ENCODE results near the gene TPI1. TPM values are rescaled to one million over a fixed set of nuclear protein-coding genes. Genes with fewer than 3 reads are reported as not detected.
A peak's percentile ranks its signal among the peaks of the same experiment; 100 is the strongest.

TPI1 gene
- total and polyA plus RNA-seq, 2 of the 8 experiments (the other 6 are each of a cell fraction or from before 2014, with no cell fraction given): 910 to 3,018 TPM

- Histone ChIP-seq H3K4ac (replicated peaks; ENCODE audit: insufficient read length, low read depth, low read length) (peak overlapping the region; percentile 92), H4K8ac (ENCODE audit: extremely low read depth, insufficient read depth, low read length) (no peak overlapping the region), H3K4me2 (ENCODE audit: insufficient read depth in 1 of 2, low read depth in 2 of 2, low read length in 2 of 2) (peak overlapping the region; percentile 93 to 94), H3K9ac (replicated peaks in 1 of 4; ENCODE audit: extremely low read depth in 1 of 4, low read depth in 3 of 4, low read length in 3 of 4) (peak overlapping the region; percentile 60 to 85 (median 82)), H3K56ac (replicated peaks; ENCODE audit: insufficient read length, low read depth, low read length) (peak overlapping the region; percentile 74), H4K5ac (ENCODE audit: insufficient read length, low read depth, low read length) (peak overlapping the region; percentile 32), H3K4me1 (replicated peaks in 1 of 4; ENCODE audit: control insufficient read depth in 3 of 4, insufficient read depth in 4 of 4, low read length in 3 of 4) (peaks cover 7 to 48% (median 25%) of the 10 kb centered on the region in 4 experiments), H3K79me1 (ENCODE audit: low read depth, low read length) (0 out of 2 replicates have a peak, but pooled peaks cover 4% of the 10 kb centered on the region), H3K79me2 (ENCODE audit: control insufficient read depth in 1 of 2, insufficient read depth in 2 of 2, low read length in 2 of 2) (peaks cover 0 to 22% of the 10 kb centered on the region in 2 experiments; a peak in 2 of 4 replicates), H3K23ac (ENCODE audit: insufficient read length) (no peak overlapping the region), H3K27me3 (replicated peaks in 1 of 4; ENCODE audit: control insufficient read depth in 3 of 4, extremely low read depth in 1 of 4, insufficient read depth in 3 of 4, low read length in 3 of 4) (no peaks in the 10 kb centered on the region), H3K14ac (ENCODE audit: insufficient read length) (no peak overlapping the region), H2BK20ac (ENCODE audit: low read length) (no peak overlapping the region), H2BK5ac (ENCODE audit: low read depth, low read length) (peak overlapping the region; percentile 73; the same call in 1 of the 2 replicates), H2BK120ac (replicated peaks; ENCODE audit: low read depth, low read length) (peak overlapping the region; percentile 61), H3K18ac (ENCODE audit: extremely low read depth, low read length) (peak overlapping the region; percentile 85; the same call in 1 of the 2 replicates), H3K36me3 (ENCODE audit: control insufficient read depth in 2 of 4, insufficient read depth in 4 of 4, low read length in 3 of 4) (peaks cover 8 to 44% (median 22%) of the 10 kb centered on the region in 4 experiments), H2AK5ac (ENCODE audit: low read depth, low read length) (no peak overlapping the region), H2BK15ac (ENCODE audit: low read length) (no peak overlapping the region), H3K27ac (ENCODE audit: low read depth, low read length) (peak overlapping the region; percentile 71; the same call in 1 of the 2 replicates), H4K91ac (replicated peaks; ENCODE audit: insufficient read length, low read length) (peak overlapping the region; percentile 0), H3K9me3 (ENCODE audit: insufficient read depth in 2 of 2, low read depth in 1 of 2, low read length in 1 of 2) (no peaks in the 10 kb centered on the region), H2AFZ (ENCODE audit: low read length) (no peak overlapping the region), H2BK12ac (ENCODE audit: low read depth, low read length) (no peak overlapping the region), H4K20me1 (replicated peaks in 1 of 2; ENCODE audit: control insufficient read depth in 1 of 2, insufficient read depth in 2 of 2, low read length in 2 of 2) (peaks cover 25 to 30% of the 10 kb centered on the region in 2 experiments), H3K4me3 (ENCODE audit: extremely low read depth in 1 of 4, insufficient read depth in 2 of 4, low read depth in 3 of 4, low read length in 4 of 4) (peak overlapping the region; percentile 84 to 98 (median 86)), H3K23me2 (ENCODE audit: low read depth, low read length) (peaks cover 21% of the 10 kb centered on the region)
- no peak for TF ChIP-seq CBX5 (IDR thresholded peaks at IDR 0.05; ENCODE audit: low read depth, low read length)
- no peak for TF ChIP-seq CEBPB (IDR thresholded peaks at IDR 0.05; ENCODE audit: low read depth, low read length)
- no peak for TF ChIP-seq TBP (IDR thresholded peaks at IDR 0.05; ENCODE audit: low read depth, low read length)
- peak in 1 of 3 experiments; percentile 28; a peak in 1 of 4 replicates for TF ChIP-seq CTCF (IDR thresholded peaks at IDR 0.05; ENCODE audit: control extremely low read depth in 1 of 3, insufficient read depth in 1 of 3, low read depth in 1 of 3, low read length in 3 of 3)
- no peak for TF ChIP-seq POU5F1 (IDR thresholded peaks at IDR 0.05; ENCODE audit: low read depth, low read length)
- TF ChIP-seq RAD21 (IDR thresholded peaks at IDR 0.05 in 1 of 2, conservative IDR thresholded peaks at IDR 0.05 in 1 of 2; ENCODE audit: low read depth in 2 of 2, low read length in 2 of 2): no peak
- no peak for TF ChIP-seq BACH1 (IDR thresholded peaks at IDR 0.05; ENCODE audit: low read length)
- WGBS, 2 experiments (ENCODE audit: extremely low coverage in 1 of 2, insufficient coverage in 1 of 2, insufficient read length in 1 of 2, insufficient replicate concordance in 2 of 2, low coverage in 1 of 2, low lambda C conversion rate in 2 of 2, missing lambda C conversion rate in 1 of 2): 14% methylated on average over 22 of the region's 22 CpGs; no CpG with 5 or more reads in 1 of the 2 experiments
- FAIRE-seq (no peak), DNase-seq (ENCODE audit: low read depth in 1 of 2, low spot score in 2 of 2) (peak in 1 of 2 experiments; percentile 52)
- POLR2A ChIA-PET (ENCODE audit: partially characterized antibody): interaction anchor here (0.5 to 18.9 kb wide), 47 partner anchors 8 to 336 kb away, joined by 3 to 588 read pairs (median 4); partner anchors contain the start of genes ATN1, C12orf57, CD4 and CDCA3
- CTCF ChIA-PET (ENCODE audit: partially characterized antibody): interaction anchor here (0.7 to 10.4 kb wide), 35 partner anchors 12 to 248 kb away, joined by 3 to 216 read pairs (median 7); partner anchors contain the start of genes C12orf57, CDCA3, GNB3 and LRRC23
Measured at GRCh38 chr12:6868211-6869048, 1.1 kb downstream of the TPI1 start.

Data from H1 (cell line).